PC-3 (cell line): Measurements from ENCODE around the gene TTC34. TPM values are rescaled to one million over a fixed set of nuclear protein-coding genes. Genes with fewer than 3 reads are reported as not detected.
A peak's percentile ranks its signal among the peaks of the same experiment; 100 is the strongest.
"Not testable (repeated sequence)": the region's sequence is repeated elsewhere in the genome, so short reads cannot be mapped to it uniquely, and the experiment has no call there.

Experiments
- ATAC-seq: fragments of 200-7000 bp; cut with Tn5 transposase; 2 replicates; pipeline ENCODE4 v1.9.1; 2020; ENCODE audit warnings: mild to moderate bottlenecking, moderate library complexity
- BruUV-seq: library from RNA; stranded (reverse); fragments of 400-500 nt; replicated peaks from 2 replicates; lab custom pipeline; 2021; lab: Mats Ljungman, UMichigan
- CTCF ChIA-PET: fragments of 300-600 bp; sonication (Branson Sonifier 250); formaldehyde crosslinking; loops from one replicate; lab custom pipeline; 2022; ENCODE audit warnings: antibody characterized with exemption; lab: Charles Lee
- POLR2A ChIA-PET: fragments of 300-600 bp; sonication (Branson Sonifier 250); formaldehyde crosslinking; loops from one replicate; lab custom pipeline; 2022; ENCODE audit warnings: antibody characterized with exemption; ENCODE audit not compliant: unreplicated experiment; lab: Charles Lee
- DNase-seq: peaks from one replicate; pipeline ENCODE4 v3.0.0-alpha.2; 2015
- H2AFZ ChIP-seq: fragments of 300-600 bp; sonication (generic); 2 replicates; pipeline ENCODE4 v1.6.0; 2016; ENCODE audit warnings: antibody characterized with exemption, low read length
- H3F3A ChIP-seq: fragments of 300-600 bp; sonication (generic); one replicate; pipeline ENCODE4 v1.6.0; 2017; ENCODE audit warnings: antibody characterized with exemption, low read length, control low read depth, mild to moderate bottlenecking; ENCODE audit not compliant: unreplicated experiment
- H3K27ac ChIP-seq: fragments of 300-600 bp; sonication (generic); 2 replicates; pipeline ENCODE4 v1.5.1; 2016; ENCODE audit warnings: mild to moderate bottlenecking, low read length
- H3K27me3 ChIP-seq: fragments of 300-600 bp; sonication (generic); 2 replicates; pipeline ENCODE4 v1.6.1; 2016; ENCODE audit warnings: low read length, mixed read lengths
- H3K36me3 ChIP-seq: fragments of 300-600 bp; sonication (generic); 2 replicates; pipeline ENCODE4 v1.6.1; 2016; ENCODE audit warnings: low read depth, mixed run types, low read length, mixed read lengths
- H3K4me1 ChIP-seq: fragments of 300-600 bp; sonication (generic); 2 replicates; pipeline ENCODE4 v1.5.1; 2016; ENCODE audit warnings: low read length; ENCODE audit not compliant: insufficient read depth
- H3K4me2 ChIP-seq: fragments of 300-600 bp; sonication (generic); 2 replicates; pipeline ENCODE4 v1.6.0; 2016; ENCODE audit warnings: low read length
- H3K4me3 ChIP-seq: fragments of 300-600 bp; sonication (generic); 2 replicates; pipeline ENCODE4 v1.5.1; 2016; ENCODE audit warnings: mild to moderate bottlenecking, low read length, mixed read lengths
- H3K79me2 ChIP-seq: fragments of 300-600 bp; sonication (generic); 2 replicates; pipeline ENCODE4 v1.6.1; 2017; ENCODE audit warnings: low read length, mixed read lengths
- H3K9ac ChIP-seq: fragments of 300-600 bp; sonication (generic); 2 replicates; pipeline ENCODE4 v1.6.0; 2016; ENCODE audit warnings: mild to moderate bottlenecking, low read length
- H3K9me2 ChIP-seq: fragments of 300-600 bp; sonication (generic); replicated peaks from 2 replicates; pipeline ENCODE4 v1.6.1; 2016; ENCODE audit warnings: mixed run types, low read length, mixed read lengths
- H3K9me3 ChIP-seq: fragments of 300-600 bp; sonication (generic); 2 replicates; pipeline ENCODE4 v1.6.1; 2016; ENCODE audit warnings: low read length, mixed read lengths
- H4K20me1 ChIP-seq: fragments of 300-600 bp; sonication (generic); 2 replicates; pipeline ENCODE4 v1.6.1; 2016; ENCODE audit warnings: low read length, mixed read lengths
- intact Hi-C: fragments of 100-400 bp; cut with micrococcal nuclease; formaldehyde crosslinking; loops from 2 replicates; pipeline ENCODE4 v1.9.0; 2023
- total RNA-seq: library from RNA; depleted of rRNA; stranded (reverse); fragments of >200 nt; gene quantifications from 2 replicates; pipeline ENCODE4 v1.2.3, GENCODE V29; 2014

The TTC34 gene
- total RNA-seq, 1 experiment from 2014 or later: 0.11 TPM

- POLR2A ChIA-PET, H4K20me1 ChIP-seq, H3K9me2 ChIP-seq, BruUV-seq, H3K4me2 ChIP-seq, ATAC-seq, H3K4me3 ChIP-seq, DNase-seq, H3K27ac ChIP-seq, H3K79me2 ChIP-seq, H3K27me3 ChIP-seq, H3K9me3 ChIP-seq, H3K4me1 ChIP-seq, H3K9ac ChIP-seq, CTCF ChIA-PET, H2AFZ ChIP-seq, H3F3A ChIP-seq, intact Hi-C loops, H3K36me3 ChIP-seq: not testable (repeated sequence)
Measured at GRCh38 chr1:2757519-2757918, 44.0 kb downstream of the TTC34 start.

DNA sequence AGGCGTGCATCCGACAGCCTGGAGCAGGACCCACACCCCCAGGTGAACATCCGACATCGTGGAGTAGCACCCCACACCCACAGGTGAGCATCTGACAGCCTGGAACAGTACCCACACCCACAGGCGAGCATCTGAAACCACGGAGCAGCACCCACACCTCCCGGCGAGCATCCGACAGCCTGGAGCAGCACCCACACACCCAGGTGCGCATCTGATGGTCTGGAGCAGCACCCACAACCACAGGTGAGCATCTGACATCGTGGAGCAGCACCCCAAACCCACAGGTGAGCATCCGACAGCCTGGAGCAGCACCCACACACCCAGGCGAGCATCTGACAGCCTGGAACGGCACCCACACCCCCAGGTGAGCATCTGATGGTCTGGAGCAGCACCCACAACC is 46.1 kb downstream of the TTC34 start:
- H3K36me3 ChIP-seq, H3K4me2 ChIP-seq, H3K9me2 ChIP-seq, H3K79me2 ChIP-seq, CTCF ChIA-PET, H3K27ac ChIP-seq, H3K9me3 ChIP-seq, H2AFZ ChIP-seq, DNase-seq, ATAC-seq, intact Hi-C loops, H3F3A ChIP-seq, POLR2A ChIA-PET, H4K20me1 ChIP-seq, H3K4me3 ChIP-seq, H3K4me1 ChIP-seq, H3K27me3 ChIP-seq, BruUV-seq, H3K9ac ChIP-seq: not testable (repeated sequence)

DNA sequence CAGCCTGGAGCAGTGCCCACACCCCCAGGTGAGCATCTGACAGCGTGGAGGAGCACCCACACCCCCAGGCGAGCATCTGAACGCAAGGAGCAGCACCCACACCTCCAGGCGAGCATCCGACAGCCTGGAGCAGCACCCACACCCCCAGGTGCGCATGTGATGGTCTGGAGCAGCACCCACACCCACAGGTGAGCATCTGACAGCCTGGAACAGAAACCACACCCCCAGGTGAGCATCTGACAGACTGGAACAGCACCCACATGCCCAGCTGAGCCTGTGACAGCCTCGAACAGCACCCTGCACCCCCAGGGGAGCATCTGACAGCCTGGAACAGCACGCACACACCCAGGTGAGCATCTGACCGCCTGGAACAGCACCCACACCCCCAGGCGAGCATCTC is 46.9 kb downstream of the TTC34 start:
- H3K4me1 ChIP-seq, H3F3A ChIP-seq, H3K27me3 ChIP-seq, BruUV-seq, H3K9me3 ChIP-seq, DNase-seq, H2AFZ ChIP-seq, CTCF ChIA-PET, H3K36me3 ChIP-seq, H4K20me1 ChIP-seq, H3K4me3 ChIP-seq, H3K27ac ChIP-seq, H3K9me2 ChIP-seq, H3K9ac ChIP-seq, ATAC-seq, intact Hi-C loops, POLR2A ChIA-PET, H3K4me2 ChIP-seq, H3K79me2 ChIP-seq: not testable (repeated sequence)

- H3K9me2 ChIP-seq, H3K36me3 ChIP-seq: not testable (repeated sequence)
Measured at GRCh38 chr1:2752503-2752902, 49.0 kb downstream of the TTC34 start.

GRCh38 chr1:2751866-2752265 is 49.6 kb downstream of the TTC34 start:
- H2AFZ ChIP-seq, H4K20me1 ChIP-seq, CTCF ChIA-PET, POLR2A ChIA-PET, H3K9me3 ChIP-seq, ATAC-seq, H3K79me2 ChIP-seq, intact Hi-C loops, H3K27me3 ChIP-seq, H3K4me1 ChIP-seq, H3K4me2 ChIP-seq, H3F3A ChIP-seq, H3K9ac ChIP-seq, H3K27ac ChIP-seq, H3K36me3 ChIP-seq, BruUV-seq, DNase-seq, H3K9me2 ChIP-seq, H3K4me3 ChIP-seq: not testable (repeated sequence)

More at GRCh38 chr1:2752503-2752902, 49.0 kb downstream of the TTC34 start:
- CTCF ChIA-PET, POLR2A ChIA-PET, H3K79me2 ChIP-seq, BruUV-seq, H3K4me2 ChIP-seq, H3K4me3 ChIP-seq, H3K9ac ChIP-seq, H3K4me1 ChIP-seq, H3F3A ChIP-seq, intact Hi-C loops, H3K9me3 ChIP-seq, H4K20me1 ChIP-seq, H3K27me3 ChIP-seq, ATAC-seq, H3K27ac ChIP-seq, H2AFZ ChIP-seq: not testable (repeated sequence)
- peak; percentile 0 for DNase-seq

- BruUV-seq, ATAC-seq, CTCF ChIA-PET, intact Hi-C loops, H3F3A ChIP-seq, H3K9me3 ChIP-seq, H3K36me3 ChIP-seq, H3K4me1 ChIP-seq, H3K27ac ChIP-seq, H3K9ac ChIP-seq, DNase-seq, POLR2A ChIA-PET, H3K4me2 ChIP-seq, H4K20me1 ChIP-seq, H2AFZ ChIP-seq, H3K4me3 ChIP-seq, H3K9me2 ChIP-seq, H3K27me3 ChIP-seq, H3K79me2 ChIP-seq: not testable (repeated sequence)
Measured at GRCh38 chr1:2750766-2751730, 50.4 kb downstream of the TTC34 start.
